NCI-H146 treated with DMSO at 0.1 percent for 48 hours (cell line): ENCODE data around the gene OXSM.
A peak's percentile ranks its signal among the peaks of the same experiment; 100 is the strongest.

Experiments used
- DNase-seq: peaks from one replicate; lab custom pipeline; 2025; ENCODE audit not compliant: unreplicated experiment; lab: John Stamatoyannopoulos, UW

The OXSM gene

DNA sequence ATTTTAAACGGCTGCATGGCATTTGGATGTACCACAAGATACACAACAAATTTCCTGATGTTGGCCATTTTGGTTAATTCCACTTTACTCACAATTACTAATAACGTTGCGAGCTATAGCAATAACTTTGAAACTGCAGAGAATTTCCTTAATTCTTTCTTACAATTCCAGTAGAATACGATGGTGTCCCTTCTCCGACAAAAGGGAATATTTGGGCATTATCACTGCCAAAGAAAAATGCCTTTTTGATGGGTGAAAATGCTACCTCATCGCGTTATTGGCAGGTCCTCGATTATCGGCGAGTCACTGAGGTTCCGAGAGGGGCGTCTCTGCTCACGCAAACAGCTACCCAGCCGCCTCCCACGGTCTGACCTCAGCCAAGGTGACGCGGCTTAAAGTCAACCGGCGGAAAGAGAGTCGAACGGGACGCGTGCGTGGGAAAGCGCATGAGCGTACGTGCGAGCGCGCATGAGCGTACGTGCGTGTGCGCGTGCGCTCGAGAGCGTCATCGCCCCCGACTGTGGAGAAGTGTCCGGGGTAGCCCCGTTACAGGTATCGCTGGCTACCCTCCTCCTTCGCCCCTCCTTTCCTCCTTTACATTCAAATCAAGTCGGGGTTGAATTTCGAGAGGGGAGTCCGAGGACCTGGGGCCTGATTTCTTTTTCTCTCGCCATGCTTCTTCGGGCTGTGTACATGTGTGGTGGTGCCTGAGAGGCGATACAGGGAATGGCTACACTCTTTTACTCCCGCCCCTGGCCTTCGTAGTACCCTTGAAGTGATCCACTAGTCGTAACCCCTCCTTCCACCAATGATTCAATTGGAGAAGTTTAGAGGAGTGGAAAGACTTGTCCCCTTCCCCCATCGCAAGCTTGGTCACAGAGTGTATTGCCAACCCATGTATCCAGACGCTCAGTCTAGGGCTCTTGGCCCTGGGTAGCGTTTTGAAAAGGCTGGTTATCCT lies at the start of gene OXSM:
Gene OXSM, plus strand, starts transcription at position 495 of the 961 bp plus-strand sequence. CDS start 931 bp downstream, outside the sequence.
- peak; percentile 35 for DNase-seq

DNA sequence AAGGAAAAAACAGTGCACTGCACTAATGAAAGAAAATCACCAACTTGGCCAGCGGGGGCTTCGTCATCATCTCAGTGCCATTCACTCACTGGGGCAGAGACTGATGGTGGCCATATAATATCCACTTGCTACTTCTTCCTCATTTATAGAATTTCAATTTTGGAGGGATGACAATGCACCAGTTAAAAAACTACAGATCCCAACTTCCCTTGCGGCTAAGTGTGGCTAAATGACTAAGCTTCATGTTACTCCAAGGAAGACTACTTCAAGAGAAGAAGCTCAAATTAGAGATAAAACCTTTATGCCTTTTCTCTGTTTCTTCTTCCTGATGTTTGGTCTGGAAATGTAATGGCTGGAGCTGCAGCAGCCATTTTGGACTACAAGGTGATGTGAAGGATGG lies 45.4 kb upstream of the OXSM start:
- no peak for DNase-seq

DNA sequence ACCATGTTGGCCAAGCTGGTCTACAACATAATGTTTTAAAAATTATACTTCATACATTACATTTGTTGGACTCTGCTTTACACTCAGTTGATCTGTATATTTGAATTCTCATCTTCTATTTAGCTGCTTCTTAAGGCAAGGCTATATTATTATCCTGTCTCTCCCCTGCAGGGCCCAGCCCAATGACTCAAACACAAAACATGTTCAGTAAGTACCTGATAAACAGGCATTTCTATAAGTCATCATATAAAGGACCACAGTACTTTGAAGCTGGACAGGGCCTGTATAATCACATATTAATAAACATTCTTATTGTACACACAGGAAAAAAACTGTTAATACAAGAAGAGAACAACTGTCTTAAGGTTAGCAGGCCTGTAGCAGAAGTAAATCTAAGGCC lies 42.9 kb upstream of the OXSM start:
- DNase-seq, result no peak

DNA sequence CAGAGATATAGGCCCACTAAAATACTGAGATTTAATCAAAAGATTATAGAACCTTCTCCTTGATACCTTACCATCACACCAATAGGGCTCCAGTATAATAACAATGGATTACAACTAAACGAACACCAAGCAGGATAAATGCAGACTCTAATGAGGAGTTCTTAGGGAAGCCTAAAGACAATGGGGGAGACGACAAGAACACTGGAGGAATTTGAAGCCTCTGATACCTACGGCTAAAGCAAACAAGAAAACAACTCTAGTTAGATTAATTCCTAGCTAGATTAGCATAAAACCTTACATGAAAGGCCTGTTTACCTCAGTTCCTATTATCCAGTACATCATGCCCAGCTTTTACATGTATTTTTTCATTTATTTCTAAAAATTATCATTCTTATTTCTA lies 41.7 kb upstream of the OXSM start:
- no peak for DNase-seq

DNA sequence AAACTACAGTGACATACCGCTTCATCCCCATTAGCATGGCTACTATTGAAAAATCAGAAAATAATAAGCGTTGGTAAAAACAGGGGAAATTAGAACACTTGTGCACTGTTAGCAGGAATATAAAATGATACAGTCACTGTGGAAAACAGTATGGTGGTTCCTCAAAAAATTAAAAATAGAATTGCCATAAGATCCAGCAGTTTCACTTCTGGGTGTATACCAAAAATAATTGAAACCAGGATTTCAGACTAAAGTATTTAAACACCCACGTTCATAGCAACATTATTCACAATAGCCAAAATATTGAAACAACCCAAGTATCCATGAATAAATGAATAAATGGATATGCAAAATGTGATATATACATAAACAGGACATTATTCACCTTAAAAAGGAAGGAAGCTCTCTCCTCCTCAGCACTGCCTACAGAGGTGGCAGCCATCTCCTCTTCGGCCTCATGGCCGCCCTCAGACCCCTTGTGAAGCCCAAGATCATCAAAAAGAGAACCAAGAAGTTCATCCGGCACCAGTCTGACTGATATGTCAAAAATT lies 40.8 kb upstream of the OXSM start:
- no peak for DNase-seq

DNA sequence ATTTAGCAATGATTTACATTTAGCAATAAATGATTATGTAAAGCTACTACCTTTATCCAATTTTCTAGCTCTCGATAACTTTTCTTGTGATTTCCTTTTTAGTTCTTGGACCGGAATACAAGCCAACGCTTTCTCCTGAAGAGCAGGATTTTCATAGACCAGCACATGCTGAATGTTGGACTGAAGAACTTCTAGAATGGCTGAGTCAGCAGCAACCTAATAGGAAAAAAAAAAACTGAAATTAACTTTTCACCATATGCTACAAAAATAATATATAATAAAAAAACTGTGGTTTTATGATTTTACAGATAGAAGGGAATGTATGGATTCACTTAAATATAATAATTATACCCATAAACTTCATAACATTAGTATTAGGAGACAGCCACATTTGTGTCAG lies 38.8 kb upstream of the OXSM start:
- no peak for DNase-seq

DNA sequence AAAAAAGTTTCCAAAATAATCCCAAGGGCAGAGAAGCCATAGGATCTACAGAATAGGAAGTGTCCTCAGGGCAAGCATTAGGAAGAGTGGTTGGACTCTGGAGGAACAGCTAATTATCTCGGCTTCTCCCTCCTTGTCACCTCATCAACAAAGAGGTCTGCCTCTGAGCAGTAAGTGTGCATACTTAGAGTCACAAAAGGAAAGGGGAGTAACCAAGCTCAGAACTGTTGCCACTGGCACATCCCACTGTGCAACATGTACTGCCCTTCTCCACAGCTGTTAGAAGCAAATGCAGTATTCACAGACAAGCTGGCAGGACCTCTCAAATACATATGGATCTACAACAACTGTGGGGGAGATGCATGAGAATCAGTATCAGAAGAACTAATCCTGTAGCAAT lies 38.2 kb upstream of the OXSM start:
- DNase-seq, result no peak

DNA sequence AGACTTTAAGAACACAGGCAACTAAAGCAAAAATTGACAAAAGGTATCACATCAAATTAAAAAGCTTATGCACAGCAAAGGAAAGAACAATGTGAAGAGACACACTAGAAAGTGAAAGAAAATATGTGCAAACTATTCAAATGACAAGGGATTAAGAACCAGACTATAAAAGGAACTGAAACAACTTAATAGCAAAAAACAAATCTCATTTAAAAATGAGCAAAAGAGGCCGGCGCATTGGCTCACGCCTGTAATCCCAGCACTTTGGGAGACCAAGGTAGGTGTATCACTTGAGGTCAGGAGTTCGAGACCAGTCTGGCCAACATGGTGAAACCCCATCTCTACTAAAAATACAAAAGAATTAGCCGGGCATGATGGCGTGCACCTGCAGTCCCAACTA lies 21.0 kb upstream of the OXSM start:
- no peak for DNase-seq

DNA sequence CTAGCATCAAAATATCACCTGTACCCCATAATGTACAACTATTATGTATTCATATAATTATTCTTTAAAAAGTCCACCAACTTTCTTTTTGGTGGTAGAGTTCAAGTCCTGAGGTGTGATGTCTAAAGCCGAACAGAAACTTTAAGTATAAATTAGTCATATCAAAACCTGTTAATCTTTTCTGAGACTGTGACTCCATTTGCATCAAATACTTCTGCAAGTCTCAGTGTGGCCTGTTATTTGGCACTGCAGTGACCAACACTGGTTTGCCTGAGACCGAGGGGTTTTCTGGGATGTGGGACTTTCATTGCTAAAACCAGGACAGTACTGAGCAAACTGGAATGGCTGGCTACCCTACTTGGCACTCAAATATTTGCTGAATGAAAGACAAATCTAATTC lies 14.0 kb upstream of the OXSM start:
- DNase-seq, result no peak

DNA sequence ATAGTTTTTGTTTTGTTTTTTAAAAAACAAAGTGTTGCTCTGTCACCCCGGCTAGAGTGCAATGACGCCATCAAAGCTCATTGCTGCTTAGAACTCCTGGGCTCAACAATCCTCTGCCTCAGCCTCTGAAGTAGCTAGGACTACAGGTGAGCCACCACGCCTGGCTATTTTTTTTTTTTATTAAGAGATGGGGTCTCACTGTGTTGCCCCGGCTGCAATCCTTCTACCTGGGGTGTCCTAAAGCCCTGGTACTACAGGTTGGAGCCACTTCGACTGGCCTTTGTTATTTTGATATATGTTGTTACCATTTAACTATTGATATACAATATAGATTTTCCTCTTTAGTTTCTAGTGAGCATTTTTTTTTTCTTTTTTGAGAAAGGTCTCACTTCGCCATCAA lies 9.3 kb upstream of the OXSM start:
- no peak for DNase-seq

DNA sequence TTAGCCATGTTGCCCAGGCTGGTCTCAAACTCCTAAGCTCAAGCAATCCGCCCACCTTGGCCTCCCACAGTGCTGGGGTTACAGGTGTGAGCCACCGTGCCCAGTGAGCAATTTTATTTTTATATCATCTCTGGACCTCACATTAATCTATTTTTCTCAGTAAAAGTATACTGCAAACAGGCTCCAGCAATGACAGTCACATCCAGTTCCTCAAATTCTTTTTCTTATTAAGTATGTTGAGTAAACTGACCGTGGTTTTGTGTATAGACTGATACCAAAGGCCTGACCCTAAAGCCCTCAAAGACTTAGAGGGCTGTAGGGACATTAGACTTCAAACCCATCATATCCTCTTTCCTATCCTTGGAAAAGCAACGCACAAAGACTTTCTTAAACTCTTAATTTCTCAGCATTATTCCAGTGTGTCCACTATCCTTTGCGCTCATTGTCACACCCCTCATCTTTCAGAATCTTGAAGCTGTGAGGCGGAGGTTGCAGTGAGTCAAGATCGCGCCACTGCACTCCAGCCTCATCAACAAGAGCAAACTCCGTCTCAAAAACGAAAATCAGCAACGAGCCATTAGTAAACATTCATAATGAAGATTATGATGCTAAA lies 8.6 kb upstream of the OXSM start:
- no peak for DNase-seq

DNA sequence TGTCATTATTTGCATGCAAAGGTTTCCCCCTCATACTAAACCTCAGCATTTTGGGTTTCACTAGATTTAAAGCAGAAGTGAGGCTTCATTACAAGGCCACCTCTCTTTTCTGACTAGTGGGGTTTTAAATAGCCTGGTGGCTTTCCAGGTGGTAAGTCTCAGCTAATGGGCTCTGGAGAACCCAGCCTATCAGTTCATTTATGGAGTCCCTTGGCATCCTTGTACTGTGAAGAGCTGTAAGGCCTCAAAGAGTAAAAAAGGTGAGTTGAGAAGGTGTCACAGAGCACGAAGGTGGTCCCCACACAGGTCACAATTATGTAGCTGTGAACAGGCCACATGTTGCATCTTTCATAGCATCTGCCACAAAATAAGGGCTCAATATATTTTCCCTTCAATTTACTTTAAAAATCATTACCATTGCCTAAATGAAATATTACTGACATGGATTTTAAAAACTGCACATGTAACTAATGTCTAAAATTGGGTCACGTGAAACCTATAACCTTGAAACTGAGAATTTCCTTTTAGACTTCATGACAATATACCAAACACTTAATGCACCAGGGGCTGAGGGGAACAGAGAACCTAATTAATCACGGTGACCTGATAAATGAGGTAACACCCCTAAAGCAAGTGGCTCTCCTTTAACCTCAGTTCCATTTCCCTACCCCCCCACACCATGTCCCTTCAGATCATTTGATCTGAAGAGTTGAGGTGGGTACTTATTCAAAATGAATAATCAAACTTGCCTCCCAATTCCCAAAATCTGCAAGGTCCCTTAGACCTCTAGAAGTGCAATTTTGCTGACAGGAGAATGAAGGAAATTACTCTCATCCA lies 7.9 kb upstream of the OXSM start:
- no peak for DNase-seq

DNA sequence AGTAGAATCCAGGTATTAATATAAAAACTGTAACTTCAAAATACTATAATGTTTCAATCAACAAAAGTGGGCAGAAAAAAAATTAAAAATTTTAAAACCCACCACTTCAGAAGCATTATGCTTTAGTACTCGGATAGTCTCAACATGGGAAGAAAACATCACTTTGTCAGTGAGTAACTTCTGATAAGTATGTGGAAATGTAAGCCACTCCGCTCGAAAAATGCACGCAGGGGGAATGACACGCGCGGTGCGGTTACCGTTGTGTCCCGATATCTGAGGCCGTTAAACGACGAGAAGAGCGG lies 7.3 kb upstream of the OXSM start:
- no peak for DNase-seq

DNA sequence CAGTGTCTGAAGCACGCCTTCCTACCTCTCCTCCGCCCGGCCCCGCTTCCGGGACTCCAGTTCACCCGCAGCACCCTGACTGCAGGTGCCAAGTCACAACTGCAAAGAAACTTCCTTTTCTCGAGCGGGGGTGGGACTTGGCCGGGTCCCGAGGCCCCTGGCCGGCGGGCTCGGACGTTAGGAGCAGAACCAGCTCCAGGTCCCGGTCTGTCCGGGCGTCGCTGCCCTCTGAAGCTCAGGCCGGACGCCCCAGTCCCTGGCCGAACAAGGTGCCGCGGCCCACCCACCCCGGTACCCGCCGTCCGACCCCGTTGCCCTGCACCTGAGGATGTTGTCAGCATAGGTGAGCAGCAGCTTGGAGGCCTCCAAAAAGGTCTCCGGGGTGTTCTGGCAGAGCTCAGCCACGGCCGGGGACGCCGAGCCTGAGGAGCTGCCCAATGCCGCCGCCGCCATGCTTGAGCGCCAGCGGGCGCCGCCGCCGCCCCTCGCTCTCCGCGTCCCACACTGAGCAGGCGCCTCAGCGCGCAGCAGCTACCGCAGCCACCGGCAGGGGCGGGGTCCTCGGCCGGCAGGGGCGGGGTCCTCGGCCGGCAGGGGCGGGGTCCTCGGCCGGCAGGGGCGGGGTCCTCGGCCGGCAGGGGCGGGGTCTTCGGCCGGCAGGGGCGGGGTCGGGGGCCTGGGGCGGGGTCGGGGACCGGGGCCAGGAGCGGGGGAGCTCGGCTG lies 6.8 kb upstream of the OXSM start, which contains the start of gene NGLY1:
Gene NGLY1, minus strand, starts transcription at position 506 of the 723 bp plus-strand sequence. Its CDS starts 53 bp downstream, at position 453.
- peak; percentile 13 for DNase-seq

DNA sequence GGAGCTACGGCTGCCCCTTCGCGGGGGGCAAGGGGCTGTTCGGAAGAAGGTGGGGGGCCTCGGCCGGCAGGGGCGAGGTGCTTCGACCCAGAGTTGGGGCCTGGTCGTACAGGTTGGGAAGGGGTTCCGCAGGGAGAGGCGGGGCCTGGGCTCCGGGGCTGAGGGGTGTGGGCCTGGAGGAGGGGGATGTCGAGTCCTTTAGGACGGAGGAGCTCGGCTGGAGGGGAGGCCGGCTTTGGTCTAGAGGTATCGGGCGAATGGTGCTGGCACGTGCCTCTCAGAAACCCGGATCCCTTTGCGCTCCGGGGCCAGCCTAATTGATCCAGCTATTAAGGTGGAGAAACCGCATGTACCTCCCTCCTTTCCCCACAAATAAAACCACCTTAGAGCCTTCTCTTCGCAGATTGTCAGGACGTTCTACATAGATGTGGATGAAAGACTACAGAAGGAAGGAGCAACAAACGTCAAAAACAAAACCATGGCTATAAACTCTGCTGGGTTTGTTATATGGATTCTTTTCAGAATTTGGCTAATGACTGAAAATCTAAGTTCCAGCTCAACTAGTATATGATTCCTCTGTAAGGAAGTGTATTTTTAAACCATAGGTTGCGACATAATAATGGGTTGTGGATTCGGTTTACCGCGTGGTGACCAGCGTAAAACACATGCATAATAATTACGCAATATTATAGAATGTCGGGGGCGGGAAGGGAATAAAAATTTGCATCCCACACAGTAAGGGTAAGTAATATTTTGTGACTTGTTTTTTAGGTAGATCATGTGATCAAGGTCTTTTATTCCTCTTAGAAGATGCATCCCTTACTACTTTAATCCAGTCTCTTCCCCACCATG lies 6.0 kb upstream of the OXSM start:
- DNase-seq, result peak; percentile 16

DNA sequence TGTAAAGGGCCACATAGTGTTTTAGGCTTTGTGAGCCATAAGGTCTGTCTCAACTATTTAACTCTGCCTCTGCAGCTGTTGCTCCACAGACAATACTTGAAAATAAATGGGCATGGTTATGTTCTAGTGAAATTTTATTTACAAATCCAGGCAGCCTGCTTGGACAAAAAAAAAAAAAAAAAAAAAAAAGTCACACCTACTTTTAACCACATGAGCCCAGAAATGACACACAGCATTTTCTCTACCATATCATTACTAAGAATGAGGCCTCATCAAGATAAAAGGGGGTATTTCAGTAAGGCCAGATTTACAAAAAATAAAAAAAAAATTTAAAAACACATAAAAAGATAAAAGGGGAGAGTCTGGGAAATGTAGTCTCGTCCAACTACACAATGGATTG lies 4.9 kb upstream of the OXSM start:
- no peak for DNase-seq

DNA sequence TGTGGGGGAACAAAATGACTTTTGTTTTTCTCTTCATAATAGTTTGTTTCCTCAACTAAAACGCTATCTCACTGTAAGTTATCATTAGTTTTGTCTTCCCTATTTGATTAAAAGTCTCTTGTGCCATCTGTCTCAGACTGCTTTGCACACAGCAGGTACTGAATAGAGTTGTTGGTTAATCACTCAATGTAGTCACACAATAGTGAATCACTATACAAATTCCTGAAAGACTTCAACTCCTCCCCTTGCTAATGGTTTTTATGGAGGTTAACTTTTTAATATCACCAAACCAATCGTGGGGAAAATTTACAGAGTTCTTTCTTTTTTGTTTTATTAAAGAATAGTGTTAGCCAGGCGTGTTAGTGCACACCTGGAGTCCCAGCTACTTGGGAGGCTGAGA lies 4.1 kb upstream of the OXSM start:
- no peak for DNase-seq

DNA sequence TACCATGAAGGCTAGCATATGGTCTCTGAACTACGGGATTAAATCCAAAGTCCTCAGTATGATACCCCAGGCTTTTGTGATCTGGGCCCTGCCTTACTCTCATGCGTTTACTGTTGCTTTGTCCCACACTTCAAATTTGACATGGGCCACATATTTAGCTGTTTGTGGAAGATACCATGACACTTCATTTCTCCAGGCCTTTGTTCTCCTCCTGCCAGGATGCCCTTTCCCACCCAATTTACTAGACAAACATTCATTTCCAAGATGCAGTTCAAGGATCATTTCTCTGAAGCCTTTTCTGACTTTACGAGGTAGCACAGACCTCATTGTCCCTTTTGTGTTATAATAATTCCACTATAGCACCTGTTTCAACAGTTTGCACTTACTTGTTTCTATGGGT lies 2.2 kb upstream of the OXSM start:
- no peak for DNase-seq

DNA sequence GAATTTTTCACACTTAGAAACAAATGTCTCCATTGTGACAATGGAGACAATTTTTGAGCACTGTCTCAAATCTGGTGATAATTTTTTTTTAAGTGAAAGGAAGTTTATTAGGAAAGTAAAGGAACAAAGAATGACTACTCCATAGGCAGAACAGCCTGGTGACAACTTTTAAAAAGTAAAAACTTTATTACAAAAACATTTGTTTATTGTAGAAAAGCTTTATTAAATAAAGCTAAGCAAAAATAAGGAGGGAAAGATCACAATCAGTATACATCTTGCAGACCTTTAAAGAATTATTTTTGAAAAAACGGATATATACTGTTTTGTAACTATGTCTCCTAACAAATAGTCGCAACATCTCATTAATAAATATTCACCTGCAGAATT lies 688 bp upstream of the OXSM start:
- DNase-seq, result no peak

DNA sequence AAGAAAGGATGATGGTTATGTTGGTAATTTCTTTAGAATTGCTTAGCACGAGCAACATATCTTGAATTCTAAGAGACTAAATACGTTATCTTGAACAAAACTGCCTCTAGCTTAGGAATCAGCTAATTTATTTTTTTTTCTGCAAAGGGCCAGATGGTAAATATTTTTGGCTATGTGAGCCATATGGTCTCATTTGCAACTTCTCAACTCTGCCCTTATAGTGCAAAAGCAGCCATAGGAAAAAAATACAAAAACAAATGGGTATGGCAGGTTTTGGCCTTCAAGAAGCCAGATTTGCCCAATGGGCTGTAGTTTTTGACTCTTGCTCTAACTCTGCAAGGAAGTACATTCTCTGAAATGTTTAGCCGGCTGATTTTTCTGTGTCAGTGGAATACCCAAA lies 11.9 kb downstream of the OXSM start:
- DNase-seq, result no peak
